DMS 273 (cell line): Measurements from ENCODE around the gene MOGAT1.
"Not testable (repeated sequence)": the region's sequence is repeated elsewhere in the genome, so short reads cannot be mapped to it uniquely, and the experiment has no call there.

Source experiments
- DNase-seq: peaks from one replicate; lab custom pipeline; 2025; ENCODE audit not compliant: unreplicated experiment; lab: John Stamatoyannopoulos, UW

MOGAT1 gene

DNA sequence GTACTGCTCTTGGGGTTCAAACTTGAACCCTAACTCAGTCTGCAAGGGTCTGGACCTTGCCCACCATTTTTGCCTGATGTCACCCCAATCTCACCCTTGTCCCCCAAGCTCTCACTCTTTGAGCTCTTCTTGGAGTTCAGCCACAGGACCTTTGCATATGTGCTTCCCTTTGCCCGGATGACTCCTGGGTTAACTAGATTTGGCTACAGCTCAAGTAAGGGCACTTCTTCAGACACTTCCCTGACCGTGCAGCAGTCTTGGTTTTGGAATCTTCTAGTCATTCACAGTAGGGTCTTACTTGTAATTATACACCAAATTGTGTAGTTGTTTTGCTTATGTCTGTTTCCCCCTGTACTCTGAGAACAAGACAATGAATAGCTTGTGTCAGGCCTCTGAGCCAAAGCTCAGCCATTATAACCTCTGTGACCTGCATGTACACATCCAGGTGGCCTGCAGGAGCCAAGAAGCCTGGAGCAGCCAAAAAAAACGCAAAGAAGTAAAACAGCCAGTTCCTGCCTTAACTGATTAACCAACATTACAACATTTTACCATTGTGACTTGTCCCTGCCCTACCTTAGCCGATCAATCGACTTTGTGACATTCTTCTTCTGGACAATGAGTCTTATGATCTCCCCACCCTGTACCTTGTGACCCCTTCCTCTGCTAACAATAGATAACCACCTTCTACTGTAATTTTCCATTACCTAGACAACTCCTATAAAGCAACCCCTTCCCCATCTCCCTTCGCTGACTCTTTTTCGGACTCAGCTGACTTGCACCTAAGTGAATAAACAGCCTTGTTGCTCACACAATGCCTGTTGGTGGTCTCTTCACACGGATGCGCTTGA, 1.0 kb upstream of the MOGAT1 start:
- no peak for DNase-seq

DNA sequence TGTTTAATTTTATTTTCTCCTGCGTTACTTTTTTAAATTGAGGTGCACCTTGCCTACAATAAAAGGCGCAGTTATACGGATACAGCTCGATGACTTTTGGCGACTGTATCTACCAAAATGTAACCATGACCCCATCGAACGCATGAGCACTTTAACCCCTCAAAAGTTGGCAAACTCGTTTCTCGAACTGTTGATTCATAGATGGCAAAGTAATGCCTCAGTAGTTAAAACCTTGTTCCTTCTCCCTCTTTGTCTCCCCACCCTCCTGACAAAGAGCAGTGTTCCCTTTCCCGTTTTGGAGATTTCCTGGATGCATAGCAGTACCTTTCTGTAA, 577 bp downstream of the MOGAT1 start:
- peak; percentile 40 for DNase-seq

DNA sequence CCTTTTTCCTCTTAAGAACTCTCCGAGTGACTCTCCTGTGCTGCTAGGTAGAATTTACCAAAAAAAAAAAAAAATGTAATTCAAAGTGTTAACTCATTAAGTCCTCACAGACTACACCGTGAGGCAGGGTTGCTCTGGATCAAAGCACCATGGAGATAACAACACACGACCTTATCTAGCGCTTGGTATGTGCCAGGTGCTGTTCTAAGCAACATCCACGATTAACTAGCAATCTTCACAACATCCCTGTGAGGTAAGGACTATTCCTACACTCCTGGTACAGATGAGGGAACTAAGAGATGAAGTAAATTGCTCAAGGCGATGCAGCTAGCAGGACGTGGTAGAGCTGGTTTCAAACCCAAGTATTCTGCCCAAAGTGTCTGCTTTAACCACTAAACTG, 1.8 kb downstream of the MOGAT1 start:
- no peak for DNase-seq

DNA sequence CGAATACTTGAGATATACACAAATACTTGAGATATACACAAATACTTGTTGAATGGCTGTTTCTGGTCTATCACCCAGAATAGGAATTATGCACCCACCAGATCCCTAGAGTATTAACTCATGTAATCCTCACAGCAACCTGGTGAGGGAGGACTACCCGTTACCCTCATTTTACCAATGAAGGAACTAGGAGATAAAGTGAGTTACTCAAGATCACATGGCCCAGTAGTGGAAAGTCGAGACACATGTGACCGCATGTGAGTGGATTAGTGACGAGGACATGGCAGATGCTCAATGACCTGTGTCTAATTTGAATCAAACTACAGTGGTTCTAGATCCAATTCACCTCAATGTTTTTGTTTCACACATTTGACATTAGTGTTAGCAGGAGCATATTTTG, 2.4 kb downstream of the MOGAT1 start:
- DNase-seq: peak; percentile 13

DNA sequence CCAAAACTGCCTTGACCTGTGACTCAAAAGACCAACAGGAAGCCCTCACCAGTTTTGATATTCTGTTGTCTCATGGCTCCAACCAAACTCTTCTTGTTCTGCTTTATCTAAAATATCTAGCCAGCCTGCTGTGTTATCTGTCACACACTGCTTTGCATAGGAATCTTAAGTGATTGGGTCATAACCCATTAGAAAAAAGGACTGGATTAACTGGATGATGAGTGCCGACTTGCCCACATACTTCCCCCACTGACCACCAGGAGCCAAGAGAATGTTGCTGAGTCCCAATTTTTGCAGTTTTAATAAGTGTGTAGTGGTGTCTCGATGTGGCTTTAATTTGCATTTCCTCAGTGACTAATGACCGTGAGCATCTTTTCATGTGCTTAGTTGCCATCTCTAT, 6.5 kb downstream of the MOGAT1 start:
- no peak for DNase-seq

DNA sequence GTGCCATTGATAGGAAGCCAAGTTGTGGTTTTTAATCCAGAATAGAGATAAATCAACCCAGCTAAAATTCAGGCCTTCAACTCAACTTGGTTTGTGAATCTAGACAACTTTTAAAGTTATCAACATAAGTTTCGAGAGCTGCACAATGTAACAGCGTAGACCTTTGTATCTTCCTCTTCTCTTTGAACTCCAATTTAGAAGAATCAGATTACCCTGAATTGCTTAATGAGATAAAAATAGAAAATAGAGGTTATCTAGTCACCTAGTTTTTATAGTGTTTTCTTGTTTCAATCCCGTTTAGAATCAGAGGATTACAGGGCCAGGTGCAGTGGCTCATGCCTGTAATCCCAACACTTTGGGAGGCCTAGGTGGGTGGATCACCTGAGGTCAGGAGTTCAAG, 12.3 kb downstream of the MOGAT1 start:
- no peak for DNase-seq

DNA sequence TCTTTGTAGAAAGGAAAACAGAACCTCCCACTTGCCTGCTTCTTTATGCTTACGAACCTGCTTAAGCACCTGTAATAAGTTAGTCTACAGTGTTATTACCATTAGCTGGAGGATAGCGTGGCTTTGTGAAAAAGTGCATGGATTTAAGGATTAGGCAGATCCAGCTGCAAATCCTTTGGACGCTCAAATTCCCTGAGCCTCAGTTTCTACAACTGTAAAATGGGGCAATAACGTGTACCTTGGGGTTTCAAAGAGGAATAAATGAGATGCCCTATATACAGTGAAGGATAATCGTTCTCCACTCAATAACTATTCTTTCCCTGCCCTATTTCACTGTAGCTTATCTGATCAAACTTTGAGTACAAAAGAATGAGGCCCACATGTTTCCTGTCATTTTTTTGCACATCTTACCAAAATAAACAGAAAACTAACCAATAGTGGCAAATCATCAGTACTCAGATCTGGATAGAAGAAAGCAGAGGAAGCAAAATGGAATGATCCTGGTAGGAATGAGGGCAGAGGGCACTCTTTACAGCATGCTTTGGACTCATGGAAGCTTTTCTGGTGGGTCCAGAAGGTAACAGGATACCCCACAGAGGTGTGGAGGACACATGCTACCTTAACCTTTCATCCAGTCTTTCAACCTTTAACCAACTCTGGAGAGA, 14.8 kb downstream of the MOGAT1 start:
- DNase-seq: no peak

DNA sequence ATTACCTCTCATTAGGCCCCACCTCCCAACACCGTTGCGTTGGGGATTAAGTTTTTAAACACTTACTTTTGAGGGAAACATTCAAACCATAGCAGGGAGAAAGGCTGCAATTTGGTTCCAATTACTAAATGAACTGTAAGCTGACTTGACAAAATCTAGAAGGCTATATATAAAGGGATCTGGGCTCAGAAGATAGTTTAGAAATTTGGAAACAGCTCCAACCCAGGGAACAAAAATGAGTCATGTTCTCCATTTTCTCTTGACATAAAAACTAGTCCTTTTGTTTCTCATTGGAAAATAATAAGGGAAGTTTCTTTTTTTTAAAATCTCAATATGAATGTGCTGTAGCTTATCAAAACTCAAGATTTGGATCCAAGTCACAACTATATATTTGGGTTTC, 17.5 kb downstream of the MOGAT1 start:
- no peak for DNase-seq

DNA sequence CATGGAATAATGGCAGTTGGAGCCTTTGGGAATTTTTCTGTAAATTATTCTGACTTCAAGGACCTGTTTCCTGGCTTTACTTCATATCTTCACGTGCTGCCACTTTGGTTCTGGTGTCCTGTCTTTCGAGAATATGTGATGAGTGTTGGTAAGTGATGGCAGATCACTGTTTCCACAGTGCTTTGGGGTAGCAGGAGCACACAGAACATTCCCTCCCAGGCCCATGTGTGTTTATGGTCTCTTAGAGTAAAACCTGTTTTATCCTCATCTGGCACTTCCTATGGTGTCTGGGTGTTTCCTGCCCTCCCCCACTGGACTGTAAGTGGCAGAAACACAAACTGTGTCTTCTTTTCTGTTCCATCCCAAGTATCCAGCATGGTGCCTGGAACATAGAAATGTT, 17.9 kb downstream of the MOGAT1 start:
- DNase-seq: no peak

DNA sequence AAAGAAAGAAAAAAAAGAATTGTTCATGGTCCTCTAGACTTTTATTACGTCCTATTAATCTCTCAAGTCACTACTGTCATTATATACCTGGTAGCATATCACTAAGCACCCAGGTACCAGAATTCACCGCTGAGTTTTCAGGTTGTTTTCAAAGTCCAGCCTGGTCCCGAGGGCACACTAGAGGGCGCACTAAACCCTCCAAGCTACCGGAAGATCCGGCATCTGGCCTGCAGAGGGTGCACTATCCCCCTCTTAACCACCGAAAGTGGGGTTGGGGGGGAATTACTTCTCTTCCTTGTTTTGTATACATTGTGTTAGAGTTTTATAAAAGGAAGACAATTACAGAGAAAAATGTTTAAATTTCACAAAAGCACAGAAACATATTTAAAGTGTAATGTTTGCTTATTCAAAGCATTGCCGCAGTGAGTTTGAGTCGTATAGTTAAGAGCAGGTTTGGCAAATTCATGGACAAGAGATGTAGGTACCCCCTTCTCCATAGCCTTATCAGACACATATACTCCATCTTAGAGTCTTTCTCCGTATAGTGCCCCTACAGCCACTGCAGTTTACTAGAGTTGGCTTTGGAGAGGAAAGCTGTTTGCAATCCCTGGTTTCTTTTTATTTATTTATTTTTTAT, 19.2 kb downstream of the MOGAT1 start:
- peak; percentile 92 for DNase-seq

DNA sequence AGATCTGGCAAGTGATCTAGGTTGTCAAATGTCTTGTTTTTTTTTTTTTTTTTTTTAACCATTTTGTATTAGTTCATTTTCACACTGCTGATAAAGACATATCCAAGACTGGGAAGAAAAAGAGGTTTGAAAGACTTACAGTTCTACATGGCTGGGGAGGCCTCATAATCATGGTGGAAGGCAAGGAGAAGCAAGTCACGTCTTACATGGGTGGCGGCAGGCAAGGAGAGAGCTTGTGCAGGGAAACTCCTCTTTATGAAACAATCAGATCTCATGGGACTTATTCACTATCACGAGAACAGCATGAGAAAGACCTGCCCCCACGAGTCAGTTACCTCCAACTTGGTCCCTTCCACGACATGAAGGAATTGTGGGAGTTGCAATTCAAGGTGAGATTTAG, 22.0 kb downstream of the MOGAT1 start:
- not testable (repeated sequence) for DNase-seq

DNA sequence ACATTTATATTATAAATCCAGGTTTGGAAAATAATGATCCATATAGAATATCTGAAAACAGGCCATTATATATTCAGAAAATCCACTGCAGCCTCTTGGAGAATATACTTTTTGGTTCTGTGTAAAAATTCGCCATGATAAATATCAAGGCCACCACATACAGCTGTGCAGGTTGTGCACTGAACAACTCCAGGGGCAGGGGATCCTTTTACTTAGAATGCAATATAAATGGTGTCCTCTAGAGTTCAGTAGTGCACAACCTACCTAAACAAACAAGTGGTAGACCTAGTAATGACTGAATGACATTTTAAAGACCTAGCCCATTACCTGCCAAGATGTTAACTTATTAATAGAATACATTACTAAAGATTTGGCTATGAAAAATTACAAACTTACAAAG, 22.4 kb downstream of the MOGAT1 start:
- DNase-seq: peak; percentile 48

DNA sequence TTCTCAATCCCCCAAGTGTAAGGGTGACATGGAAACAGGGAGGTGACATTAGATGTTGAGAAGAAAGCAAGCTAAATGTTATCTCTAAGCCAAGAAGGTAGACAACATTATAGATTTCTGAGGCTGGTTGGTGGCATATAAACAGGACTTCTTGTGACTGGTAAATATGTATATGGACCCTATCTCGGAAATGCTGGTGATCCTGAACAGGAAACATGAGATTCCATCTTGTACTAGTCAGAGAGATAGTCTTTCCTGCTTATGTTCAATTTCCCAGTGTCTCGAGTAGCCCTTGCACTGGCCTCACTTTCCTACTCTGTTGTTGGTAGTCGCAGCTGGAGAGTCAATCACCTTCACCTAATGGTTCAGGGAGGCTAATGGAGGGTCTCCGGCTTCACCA, 26.8 kb downstream of the MOGAT1 start:
- DNase-seq: no peak

DNA sequence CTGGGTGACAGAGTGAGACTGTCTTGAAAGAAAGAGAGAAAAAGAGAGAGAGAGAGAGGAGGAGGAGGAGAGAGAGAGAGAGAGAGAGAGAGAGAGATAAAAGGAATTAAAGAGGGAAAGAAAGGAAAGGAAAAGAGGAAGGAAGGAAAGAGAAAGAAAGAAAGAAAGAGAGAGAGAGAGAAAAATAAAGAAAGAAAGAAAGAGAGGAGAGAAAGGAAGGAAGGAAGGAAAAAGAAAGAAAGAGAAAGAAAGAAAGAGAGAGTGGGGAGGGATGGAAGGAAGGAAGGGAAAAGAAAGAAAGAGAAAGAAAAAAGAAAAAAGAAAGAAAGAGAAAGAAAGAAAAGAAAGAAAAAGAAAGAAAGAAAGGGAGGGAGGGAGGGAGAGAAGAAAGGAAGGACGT, 29.8 kb downstream of the MOGAT1 start:
- DNase-seq: no peak

DNA sequence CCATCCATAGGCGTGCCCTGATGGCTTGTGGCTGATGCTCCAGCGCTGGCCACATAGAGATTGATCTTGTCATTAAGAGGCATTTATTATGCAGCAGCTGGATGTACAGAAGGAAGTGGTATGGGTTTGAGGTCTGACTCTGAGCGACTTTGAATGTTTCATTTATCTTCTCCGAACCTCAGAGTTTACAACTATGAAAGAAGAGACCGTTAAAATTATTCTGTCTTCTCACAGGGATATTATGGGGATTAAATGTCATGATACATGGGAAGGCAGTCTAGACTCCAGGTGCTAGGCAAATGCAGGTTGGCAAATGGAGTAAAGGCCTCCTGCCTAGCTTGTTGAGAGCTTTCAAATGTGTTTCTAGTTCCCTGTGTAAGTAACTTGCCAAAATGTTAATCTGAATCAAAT, 30.3 kb downstream of the MOGAT1 start:
- DNase-seq: peak; percentile 13

DNA sequence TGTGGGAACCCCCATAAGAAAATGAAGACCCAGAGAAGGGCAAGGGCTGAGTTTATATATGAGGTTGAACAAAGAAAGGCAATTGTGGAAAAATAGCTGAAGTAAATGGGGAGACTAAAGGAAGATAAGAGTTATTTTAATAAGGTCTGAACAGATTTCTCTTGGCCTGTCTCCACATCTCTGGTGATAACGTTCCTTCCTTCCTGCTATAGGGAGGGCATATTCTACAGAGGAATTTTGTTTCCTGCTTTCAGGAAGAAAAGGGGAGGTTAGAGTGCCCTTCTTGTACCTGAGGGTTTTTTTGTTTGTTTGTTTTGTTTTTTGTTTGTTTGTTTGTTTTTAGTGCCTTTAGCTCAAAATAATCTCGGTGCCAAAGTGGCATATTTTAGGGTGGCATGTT, 31.6 kb downstream of the MOGAT1 start:
- DNase-seq: no peak

DNA sequence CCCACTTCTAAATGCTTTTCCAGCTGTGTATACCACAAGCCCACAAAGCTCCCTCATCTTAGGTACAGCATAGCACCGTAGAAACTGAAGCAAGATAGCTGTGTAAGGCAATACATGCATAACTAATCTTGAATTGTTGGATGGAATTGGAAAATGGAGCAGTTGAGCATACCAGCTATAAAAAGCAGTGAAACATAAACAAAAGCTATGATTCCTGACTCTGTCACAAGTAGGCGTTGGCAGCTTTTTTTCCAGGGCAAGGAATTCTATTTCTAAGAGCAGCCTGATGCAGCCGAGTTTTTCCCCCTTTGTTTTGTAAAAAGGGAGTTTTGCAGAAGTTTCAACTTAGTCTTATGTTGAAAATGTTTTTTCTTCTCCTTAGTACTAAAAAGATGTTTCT, 32.4 kb downstream of the MOGAT1 start:
- no peak for DNase-seq

DNA sequence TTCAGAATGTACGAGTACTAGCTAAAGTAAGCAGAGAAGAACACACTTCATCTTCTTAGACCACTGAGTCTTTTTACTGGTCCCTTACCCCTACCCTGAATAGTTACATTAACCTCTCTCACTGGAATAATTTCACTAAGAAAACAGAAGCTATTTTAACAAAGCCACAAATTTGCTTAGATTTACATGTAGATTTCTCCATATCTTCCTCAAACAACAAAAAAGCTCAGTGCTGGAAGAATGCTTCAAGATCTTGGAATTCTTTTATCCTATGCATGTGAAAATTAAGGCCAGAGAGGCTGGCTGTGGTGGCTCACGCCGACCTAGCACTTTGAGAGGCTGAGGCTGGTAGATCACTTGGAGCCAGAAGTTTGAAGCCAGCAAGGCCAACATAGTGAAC, 35.2 kb downstream of the MOGAT1 start:
- DNase-seq: no peak

DNA sequence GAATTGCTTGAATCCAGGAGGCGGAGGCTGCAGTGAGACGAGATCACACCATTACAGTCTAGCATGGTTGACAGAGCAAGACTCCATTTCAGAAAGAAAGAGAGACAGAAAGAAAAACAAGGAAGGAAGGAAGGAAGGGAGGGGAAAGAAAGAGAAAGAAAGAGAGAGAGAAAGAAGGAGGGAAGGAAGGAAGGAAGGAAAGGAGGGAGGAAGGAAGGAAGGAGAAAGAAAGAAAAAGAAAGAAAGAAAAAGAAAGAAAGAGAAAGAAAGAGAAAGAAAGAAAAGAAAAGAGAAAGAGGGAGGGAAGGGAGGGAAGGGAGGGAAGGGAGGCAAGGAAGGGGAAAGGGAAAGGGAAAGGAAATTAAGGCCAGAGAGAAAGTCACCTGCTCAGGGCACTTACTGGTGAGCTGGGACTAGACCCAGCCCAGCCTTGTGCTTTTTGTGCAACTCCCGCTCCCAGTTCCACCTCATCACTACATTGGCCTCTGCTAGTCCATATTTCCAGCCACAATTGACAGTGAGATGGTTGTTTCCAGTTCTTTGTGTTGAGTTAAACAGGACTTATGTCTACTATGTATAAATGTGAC, 35.7 kb downstream of the MOGAT1 start:
- no peak for DNase-seq

DNA sequence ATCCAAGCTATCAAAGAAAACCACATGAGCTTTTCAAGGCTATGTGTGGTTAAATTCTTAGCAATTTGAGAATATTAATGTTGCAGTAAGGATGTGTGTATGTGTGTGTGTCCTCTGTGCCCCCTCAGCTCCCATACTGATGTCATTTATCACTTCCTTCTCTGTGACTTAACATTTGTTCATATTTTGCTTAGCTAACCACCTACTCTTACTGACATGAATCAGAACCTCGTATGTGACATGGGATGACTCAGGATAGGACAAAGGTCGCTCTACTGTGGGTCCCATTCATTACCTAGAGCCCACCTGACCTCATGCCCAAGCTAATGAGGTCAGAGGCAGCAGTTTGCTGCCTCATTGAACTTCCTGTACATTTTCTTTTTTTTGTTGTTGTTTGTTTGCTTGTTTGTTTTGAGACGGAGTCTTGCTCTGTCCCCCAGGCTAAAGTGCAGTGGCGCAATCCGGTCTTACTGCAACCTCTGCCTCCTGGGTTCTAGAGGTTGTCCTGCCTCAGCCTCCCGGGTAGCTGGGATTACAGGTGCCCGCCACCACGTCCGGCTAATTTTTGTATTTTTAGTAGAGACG, 36.3 kb downstream of the MOGAT1 start:
- DNase-seq: no peak

DNA sequence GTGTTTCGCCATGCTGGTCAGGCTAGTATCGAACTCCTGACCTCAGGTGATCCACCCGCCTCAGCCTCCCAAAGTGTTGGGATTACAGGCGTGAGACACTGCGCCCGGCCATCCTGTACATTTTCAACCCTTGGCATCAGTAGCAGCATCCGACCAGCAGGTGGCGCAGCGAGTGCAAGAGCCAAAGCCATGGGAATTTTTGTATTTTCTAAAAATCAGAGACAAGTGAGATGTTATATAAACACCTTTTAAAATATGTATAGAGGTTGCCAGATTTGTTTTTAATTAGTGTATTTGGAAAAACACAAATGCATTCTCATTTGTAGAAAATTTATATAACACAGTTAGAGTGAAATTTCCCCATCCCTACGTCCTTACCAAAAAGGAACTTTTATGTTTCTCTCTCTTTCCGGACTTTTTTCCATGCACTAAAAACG, 36.8 kb downstream of the MOGAT1 start:
- peak; percentile 86 for DNase-seq
